HG02610 (cell line): Measurements from ENCODE around the gene STK32B.
"Not testable (repeated sequence)": the region's sequence is repeated elsewhere in the genome, so short reads cannot be mapped to it uniquely, and the experiment has no call there.

Experiments used
- ATAC-seq: cut with Tn5 transposase; IDR thresholded peaks from one replicate; pipeline ENCODE4 v1.9.1; 2021; ENCODE audit warnings: mild to moderate bottlenecking, moderate library complexity; ENCODE audit not compliant: unreplicated experiment

The STK32B gene

GRCh38 chr4:5051278-5052203 is at the start of gene STK32B:
Gene STK32B, plus strand, starts transcription at chr4:5051480.
- ATAC-seq, result no peak

DNA sequence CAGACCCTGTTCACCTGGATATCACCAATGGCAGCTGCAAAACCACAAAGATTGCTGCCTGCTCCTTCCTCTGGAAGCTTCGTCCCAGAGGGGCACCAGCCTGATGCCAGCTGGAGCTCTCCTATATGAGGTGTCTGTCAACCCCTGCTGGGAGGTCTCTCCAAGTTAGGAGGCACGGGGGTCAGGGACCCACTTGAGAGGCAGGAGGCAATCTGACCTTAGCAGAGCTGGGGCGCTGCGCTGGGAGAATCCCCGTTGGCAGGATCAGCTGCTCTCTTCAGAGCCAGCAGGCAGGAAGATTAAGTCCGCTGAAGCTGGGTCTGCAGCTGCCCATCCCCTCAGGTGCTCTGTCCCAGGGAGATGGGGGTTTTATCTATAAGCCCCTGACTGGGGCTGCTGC is 49.6 kb upstream of the STK32B start:
- not testable (repeated sequence) for ATAC-seq

DNA sequence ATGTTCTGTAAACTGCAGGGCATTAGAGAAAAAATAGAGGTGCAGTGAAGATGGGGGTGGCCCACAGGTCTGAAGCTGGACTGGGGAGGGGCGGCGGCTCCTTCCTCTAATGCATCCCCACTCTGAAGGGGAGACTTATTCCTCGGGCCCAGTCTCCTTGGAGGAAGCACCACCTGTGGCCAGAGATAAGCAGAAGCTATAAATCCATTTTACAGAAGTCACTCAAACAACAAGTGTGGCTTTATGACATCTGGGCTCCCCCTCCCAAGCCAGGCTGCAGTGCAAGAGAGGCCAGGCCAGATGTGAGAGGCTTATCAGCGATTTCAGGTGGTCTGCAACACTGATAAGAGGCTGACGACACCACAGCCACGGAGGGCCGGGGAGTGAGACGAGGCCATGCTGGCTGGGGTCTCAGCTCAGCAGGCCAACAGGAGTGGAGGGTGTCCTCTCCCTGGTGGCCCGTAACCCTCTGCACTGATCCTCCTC is 47.9 kb upstream of the STK32B start:
- ATAC-seq, result no peak

- no peak for ATAC-seq
Measured at GRCh38 chr4:5003918-5004317, 47.4 kb upstream of the STK32B start.

- no peak for ATAC-seq
Measured at GRCh38 chr4:5004496-5004895, 46.8 kb upstream of the STK32B start.

- not testable (repeated sequence) for ATAC-seq
Measured at GRCh38 chr4:5006932-5007331, 44.3 kb upstream of the STK32B start.

DNA sequence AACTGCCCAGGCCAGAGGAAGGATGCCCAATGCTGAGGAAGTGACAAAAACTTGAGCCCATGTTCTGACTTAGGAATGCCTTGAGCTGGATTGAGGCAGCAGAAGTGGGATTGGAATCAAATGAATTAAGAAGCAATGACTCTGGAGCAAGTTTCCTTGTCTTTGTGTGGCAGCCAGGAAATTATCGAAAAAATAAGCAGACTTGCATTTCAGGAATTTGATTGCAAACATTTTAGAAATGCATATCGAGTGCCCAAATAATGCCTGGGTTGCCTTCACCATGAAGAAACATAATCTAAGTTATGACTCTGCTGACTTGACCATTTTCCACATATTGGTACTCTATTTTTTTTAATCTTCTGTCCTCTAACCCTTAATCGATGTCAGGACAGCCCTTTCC is 41.5 kb upstream of the STK32B start:
- ATAC-seq, result no peak

- no peak for ATAC-seq
Measured at GRCh38 chr4:5010984-5011383, 40.3 kb upstream of the STK32B start.

DNA sequence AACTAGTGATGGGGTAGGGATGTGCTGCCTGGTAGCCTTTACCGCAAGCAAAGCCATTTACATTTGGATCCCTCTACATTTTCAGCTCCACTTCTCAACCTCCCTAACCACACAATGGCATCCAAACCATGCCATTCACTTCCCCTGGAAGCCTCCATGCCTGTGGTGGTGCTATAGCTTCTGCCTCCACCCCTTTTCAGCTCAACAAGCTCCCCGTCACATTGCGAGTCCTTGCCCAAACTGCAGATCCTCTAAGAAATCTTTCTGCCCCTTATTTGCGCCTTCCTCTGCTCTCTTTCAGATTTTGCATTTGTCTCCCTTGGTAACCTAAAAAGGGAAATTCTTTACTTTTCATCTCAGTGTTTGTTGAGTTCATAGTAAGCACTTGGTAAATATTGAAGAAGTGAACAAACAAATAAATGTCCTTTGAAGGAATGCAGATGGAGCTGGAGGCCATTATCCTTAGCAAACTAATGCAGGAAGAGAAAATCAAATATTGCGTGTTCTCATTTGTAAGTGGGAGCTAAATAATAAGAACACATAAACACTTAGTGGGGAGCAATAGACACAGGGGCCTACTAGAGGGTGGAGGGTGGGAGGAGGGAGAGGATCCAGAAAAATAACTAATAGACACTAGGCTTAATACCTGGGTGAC is 38.9 kb upstream of the STK32B start:
- no peak for ATAC-seq

- no peak for ATAC-seq
Measured at GRCh38 chr4:5012958-5013357, 38.3 kb upstream of the STK32B start.

DNA sequence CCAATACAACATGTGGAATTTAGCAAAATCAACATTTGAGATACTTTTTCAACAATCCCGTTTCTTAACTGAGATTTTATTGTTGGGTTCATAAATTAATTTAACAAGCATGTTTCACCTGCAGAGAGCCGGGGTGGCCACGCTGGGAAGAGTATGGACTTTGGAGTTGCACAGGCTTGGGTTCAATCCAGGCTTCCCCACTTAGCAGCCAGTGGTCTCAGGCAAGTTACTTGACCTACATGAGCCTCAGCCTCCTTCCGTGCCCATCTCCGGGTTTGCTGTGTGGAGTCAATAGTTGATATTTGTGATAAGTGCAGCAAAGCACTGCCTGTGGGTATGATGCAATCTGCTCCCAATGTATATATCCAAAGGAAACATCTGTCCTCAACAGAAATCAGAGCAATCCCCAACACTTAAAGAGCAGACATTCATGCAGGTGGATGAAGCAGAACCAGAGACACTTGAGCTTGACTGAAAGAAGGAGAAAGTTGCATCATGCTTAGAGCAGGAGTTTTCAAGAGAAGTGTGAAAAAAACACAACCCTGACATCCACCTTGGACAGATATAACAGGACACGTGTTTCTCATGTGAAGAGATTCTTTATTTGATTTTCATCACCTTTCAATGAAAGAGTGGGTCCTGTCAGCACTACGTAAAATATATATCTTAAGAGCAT is 37.1 kb upstream of the STK32B start:
- no peak for ATAC-seq

GRCh38 chr4:5018096-5018495 is 33.2 kb upstream of the STK32B start:
- no peak for ATAC-seq

GRCh38 chr4:5018603-5019002 is 32.7 kb upstream of the STK32B start:
- no peak for ATAC-seq

GRCh38 chr4:5019274-5019673 is 32.0 kb upstream of the STK32B start, which contains the start of gene CYTL1:
Gene CYTL1, minus strand, starts transcription at chr4:5019458. Its CDS starts 13 bp downstream, at chr4:5019445.
- no peak for ATAC-seq

DNA sequence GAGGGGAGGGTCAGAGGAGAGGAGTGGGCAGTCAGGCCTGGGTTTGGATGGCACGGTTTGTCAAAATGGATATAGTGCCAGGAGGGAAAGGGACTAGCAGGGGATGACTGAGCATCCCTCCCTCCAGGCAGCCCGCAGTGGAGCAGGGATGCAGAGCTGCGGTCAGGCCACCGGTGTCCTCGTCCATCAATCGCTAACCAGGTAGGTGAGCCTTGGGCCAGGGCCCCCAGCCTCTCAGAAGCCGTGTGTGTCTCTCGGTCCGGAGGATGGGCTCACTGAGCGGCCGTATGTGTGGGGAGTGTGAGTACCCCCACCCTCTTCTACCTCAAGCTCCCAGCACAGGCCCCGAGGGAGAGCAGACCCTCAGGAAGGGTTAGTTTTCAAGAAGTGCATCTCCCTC is 31.5 kb upstream of the STK32B start:
- ATAC-seq, result no peak

GRCh38 chr4:5020341-5020740 is 30.9 kb upstream of the STK32B start:
- ATAC-seq, result no peak

- ATAC-seq, result no peak
Measured at GRCh38 chr4:5021546-5021945, 29.7 kb upstream of the STK32B start.

- ATAC-seq, result no peak
Measured at GRCh38 chr4:5024673-5025072, 26.6 kb upstream of the STK32B start.

- no peak for ATAC-seq
Measured at GRCh38 chr4:5026371-5026770, 24.9 kb upstream of the STK32B start.

DNA sequence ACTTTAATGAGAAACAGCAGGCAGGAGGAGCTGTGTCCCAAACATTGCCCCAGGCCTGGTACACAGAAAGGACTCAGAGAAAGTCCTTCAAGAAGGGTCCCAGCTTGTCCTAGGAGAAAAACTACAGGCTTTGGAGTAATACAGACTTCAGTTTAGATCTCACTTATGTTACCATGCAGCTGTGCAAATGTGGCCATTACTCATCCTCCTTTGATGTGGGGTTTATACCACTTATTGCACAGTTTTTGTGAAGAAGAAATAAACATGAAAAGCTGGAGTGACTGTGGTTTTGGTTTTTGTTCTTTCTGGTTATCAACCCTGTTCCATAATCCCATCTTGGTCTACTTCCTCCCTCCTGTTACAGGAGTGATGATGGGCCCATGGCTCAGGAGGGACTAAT is 23.9 kb upstream of the STK32B start:
- ATAC-seq, result no peak

GRCh38 chr4:5028480-5028879 is 22.8 kb upstream of the STK32B start:
- no peak for ATAC-seq
